HepG2 (cell line): ENCODE results near the gene NKD1. TPM values are rescaled to one million over a fixed set of nuclear protein-coding genes. Genes with fewer than 3 reads are reported as not detected.

Experiments
- ARNTL ChIP-seq: sonication (generic); formaldehyde crosslinking; IDR thresholded peaks from 2 replicates; pipeline ENCODE4 v1.4.0; 2020; ENCODE audit warnings: mild to moderate bottlenecking, missing genetic modification reagents
- BRF2 ChIP-seq: sonication (generic); formaldehyde crosslinking; IDR thresholded peaks from 2 replicates; pipeline ENCODE4 v1.8.1; 2022; ENCODE audit warnings: mild to moderate bottlenecking, missing genetic modification reagents
- CAMTA2 ChIP-seq: sonication (generic); formaldehyde crosslinking; IDR thresholded peaks from 2 replicates; pipeline ENCODE4 v1.4.0; 2020; ENCODE audit warnings: mild to moderate bottlenecking, missing genetic modification reagents, borderline replicate concordance
- KLF9 ChIP-seq: IDR thresholded peaks from 2 replicates; pipeline ENCODE4 v1.6.1; 2016; ENCODE audit warnings: low read depth
- MAZ ChIP-seq, 2 experiments: sonication (generic) in 1 of 2; formaldehyde crosslinking in 1 of 2; IDR thresholded peaks; 2 replicates each; pipeline versions ENCODE4 v1.5.0 to v1.6.1; 2012 to 2020; ENCODE audit warnings: low read depth in 2 of 2, mild to moderate bottlenecking in 2 of 2, borderline replicate concordance in 1 of 2, improper control_type of control experiment in 1 of 2, low read length in 1 of 2, missing genetic modification reagents in 1 of 2, moderate library complexity in 1 of 2
- MYPOP ChIP-seq: sonication (generic); formaldehyde crosslinking; IDR thresholded peaks from 2 replicates; pipeline ENCODE4 v1.8.1; 2023; ENCODE audit warnings: mild to moderate bottlenecking, moderate library complexity, missing genetic modification reagents
- NFIC ChIP-seq: IDR thresholded peaks from 2 replicates; pipeline ENCODE4 v1.6.1; 2012; ENCODE audit warnings: mild to moderate bottlenecking, low read length, inconsistent platforms
- SOX5 ChIP-seq: IDR thresholded peaks from 2 replicates; pipeline ENCODE4 v1.6.1; 2016; ENCODE audit warnings: borderline replicate concordance
- TBX3 ChIP-seq: fragments of 450-650 bp; IDR thresholded peaks from 2 replicates; pipeline ENCODE4 v1.6.1; 2017; ENCODE audit warnings: antibody characterized with exemption, mild to moderate bottlenecking, inconsistent platforms, borderline replicate concordance
- TFE3 ChIP-seq: IDR thresholded peaks from 2 replicates; pipeline ENCODE4 v1.6.1; 2016
- ZBTB49 ChIP-seq: sonication (generic); formaldehyde crosslinking; IDR thresholded peaks from 2 replicates; pipeline ENCODE4 v1.4.0; 2020; ENCODE audit warnings: missing genetic modification reagents, borderline replicate concordance
- ZFP91 ChIP-seq: sonication (generic); formaldehyde crosslinking; IDR thresholded peaks from 2 replicates; pipeline ENCODE4 v1.9.0; 2022; ENCODE audit warnings: missing genetic modification reagents, mild to moderate bottlenecking, borderline replicate concordance
- ZNF101 ChIP-seq: sonication (generic); formaldehyde crosslinking; IDR thresholded peaks from 2 replicates; pipeline ENCODE4 v1.4.0; 2020; ENCODE audit warnings: mild to moderate bottlenecking, low read depth, missing genetic modification reagents, borderline replicate concordance
- ZNF354B ChIP-seq: sonication (generic); formaldehyde crosslinking; IDR thresholded peaks from 2 replicates; pipeline ENCODE4 v1.8.0; 2022; ENCODE audit warnings: mild to moderate bottlenecking, missing genetic modification reagents
- ZNF432 ChIP-seq: sonication (generic); formaldehyde crosslinking; IDR thresholded peaks from 2 replicates; pipeline ENCODE4 v1.5.0; 2020; ENCODE audit warnings: missing genetic modification reagents, mild to moderate bottlenecking, borderline replicate concordance
- ZNF576 ChIP-seq: sonication (generic); formaldehyde crosslinking; IDR thresholded peaks from 2 replicates; pipeline ENCODE4 v1.4.0; 2020; ENCODE audit warnings: mild to moderate bottlenecking, missing genetic modification reagents
- ZNF577 ChIP-seq: sonication (generic); formaldehyde crosslinking; IDR thresholded peaks from 2 replicates; pipeline ENCODE4 v1.4.0; 2020; ENCODE audit warnings: mild to moderate bottlenecking, low read depth, missing genetic modification reagents, borderline replicate concordance
- ZNF670 ChIP-seq: sonication (generic); formaldehyde crosslinking; IDR thresholded peaks from 2 replicates; pipeline ENCODE4 v1.8.0; 2022; ENCODE audit warnings: mild to moderate bottlenecking, missing genetic modification reagents, borderline replicate concordance
- polyA plus RNA-seq, 8 experiments: library from polyadenylated mRNA; depleted of rRNA in 3 of 8; stranded (reverse) in 7 of 8; unstranded in 1 of 8; fragments of >200 nt; fragmentation: Illumina TruSeq in 4 of 8; extraction: Trizol in 4 of 8; gene quantifications; 2 replicates each; pipeline versions ENCODE4 v1.2.1 to v1.2.3, GENCODE V29; 2011 to 2016; ENCODE audit warnings: low read depth in 4 of 8, missing spikeins in 1 of 8, mixed read lengths in 1 of 8; ENCODE audit not compliant: insufficient read depth in 1 of 8
- total RNA-seq, 5 experiments: library from RNA; depleted of rRNA; stranded (reverse); fragments of >200 nt; fragmentation: Illumina TruSeq; extraction: Trizol; gene quantifications; 2 replicates each; pipeline ENCODE4 v1.2.3, GENCODE V29; 2016; ENCODE audit warnings: low read depth in 1 of 5

NKD1 gene
- total and polyA plus RNA-seq, 2 of the 13 experiments (the other 11 are each of a cell fraction or from before 2014, with no cell fraction given), result 70.4 to 121 TPM

- TF ChIP-seq KLF9 (CRISPR knock-in tag) (no peak), ZNF670 (peak; percentile 1; the same call in 1 of the 2 replicates), NFIC (no peak), TFE3 (CRISPR knock-in tag) (no peak), CAMTA2 (CRISPR knock-in tag) (no peak), ZNF576 (CRISPR knock-in tag) (no peak), ZNF354B (peak; percentile 74; the same call in 1 of the 2 replicates), ZNF101 (CRISPR knock-in tag) (no peak), MAZ (IDR thresholded peaks at IDR 0.05; ENCODE audit: borderline replicate concordance, low read depth, low read length) (no peak), MAZ (CRISPR knock-in tag; IDR thresholded peaks at IDR 0.05; ENCODE audit: low read depth) (no peak), ZNF432 (no peak), BRF2 (CRISPR knock-in tag) (0 out of 2 replicates have a peak, but pooled peaks have one; percentile 62), SOX5 (CRISPR knock-in tag) (no peak), ZNF577 (CRISPR knock-in tag) (no peak; the same call in 1 of the 2 replicates), MYPOP (CRISPR knock-in tag) (no peak), ZFP91 (peak; percentile 59), ARNTL (no peak), ZBTB49 (CRISPR knock-in tag) (no peak), TBX3 (no peak)
These were observed 120.3 kb downstream of the NKD1 start (continued) for GRCh38 chr16:50668368-50669008.
